ENCODE data around the gene SUSD2.
"Not testable (repeated sequence)": the region's sequence is repeated elsewhere in the genome, so short reads cannot be mapped to it uniquely, and the experiment has no call there.

Gene SUSD2

GRCh38 chr22:24210409-24210808, 29.1 kb downstream of the SUSD2 start:
- in situ Hi-C loops (cut with HindIII; ENCODE audit: low sequenced_read_pairs): not testable (repeated sequence)

DNA sequence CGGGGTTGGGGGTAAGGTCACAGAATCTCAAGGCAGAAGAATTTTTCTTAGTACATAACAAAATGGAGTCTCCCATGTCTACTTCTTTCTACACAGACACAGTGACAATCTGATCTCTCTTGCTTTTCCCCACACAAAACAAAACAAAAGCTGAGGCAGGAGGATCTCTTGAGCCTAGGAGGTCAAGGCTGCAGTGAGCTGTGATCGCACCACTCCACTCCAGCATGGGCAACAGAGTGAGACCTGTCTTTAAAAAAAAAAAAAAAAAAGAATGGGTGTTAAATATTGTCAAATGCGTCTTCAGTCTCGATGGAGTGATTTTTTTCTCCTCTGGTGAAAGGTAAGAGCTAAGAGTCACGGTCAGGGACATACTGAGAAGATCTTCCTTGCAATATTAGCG, 30.4 kb downstream of the SUSD2 start:
- in situ Hi-C loops (cut with HindIII; ENCODE audit: low sequenced_read_pairs): not testable (repeated sequence)

- in situ Hi-C loops (cut with HindIII; ENCODE audit: low sequenced_read_pairs): not testable (repeated sequence)
Observed at GRCh38 chr22:24213111-24213510, 31.8 kb downstream of the SUSD2 start.

DNA sequence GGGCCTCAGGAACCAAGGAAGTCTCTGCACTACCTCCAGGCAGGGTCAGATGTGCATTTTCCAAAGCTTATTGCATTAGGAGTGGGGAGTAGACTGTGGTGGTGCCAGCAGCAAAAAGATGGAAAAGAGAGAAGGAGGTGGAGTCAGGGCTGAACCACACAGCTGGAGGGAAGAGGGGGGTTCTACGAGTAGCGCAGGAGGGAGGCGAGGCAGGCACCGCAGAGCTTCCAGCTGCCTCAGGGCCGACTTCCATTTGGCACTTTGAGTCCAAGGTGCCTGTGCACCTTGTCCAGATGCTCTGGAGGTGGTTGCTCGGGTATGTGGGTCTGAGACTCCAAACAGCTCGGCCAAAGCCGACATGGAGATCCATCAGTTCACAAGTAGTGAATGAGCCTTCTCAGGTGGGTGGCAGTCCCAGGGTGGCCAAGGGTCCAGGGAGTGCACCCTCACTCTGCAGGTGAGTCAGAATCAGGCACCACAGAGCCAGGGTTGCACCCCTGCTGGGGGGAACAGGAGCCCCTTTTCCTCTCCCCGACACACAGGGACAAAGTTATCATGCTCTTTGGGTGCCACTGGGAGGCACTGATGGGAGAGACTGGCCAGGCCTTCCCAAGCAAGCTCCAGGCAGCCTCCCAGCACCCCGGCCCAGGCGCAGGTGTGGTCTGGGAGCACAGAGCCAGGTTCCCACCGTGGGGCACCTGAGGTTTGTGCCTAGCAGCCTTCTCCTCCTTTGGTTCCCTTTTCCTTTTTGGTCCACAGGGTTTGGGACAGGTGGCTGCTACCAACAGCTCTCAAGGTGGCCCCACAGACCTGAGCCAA, 33.4 kb downstream of the SUSD2 start:
- in situ Hi-C loops (cut with HindIII; ENCODE audit: low sequenced_read_pairs): no loop called here

DNA sequence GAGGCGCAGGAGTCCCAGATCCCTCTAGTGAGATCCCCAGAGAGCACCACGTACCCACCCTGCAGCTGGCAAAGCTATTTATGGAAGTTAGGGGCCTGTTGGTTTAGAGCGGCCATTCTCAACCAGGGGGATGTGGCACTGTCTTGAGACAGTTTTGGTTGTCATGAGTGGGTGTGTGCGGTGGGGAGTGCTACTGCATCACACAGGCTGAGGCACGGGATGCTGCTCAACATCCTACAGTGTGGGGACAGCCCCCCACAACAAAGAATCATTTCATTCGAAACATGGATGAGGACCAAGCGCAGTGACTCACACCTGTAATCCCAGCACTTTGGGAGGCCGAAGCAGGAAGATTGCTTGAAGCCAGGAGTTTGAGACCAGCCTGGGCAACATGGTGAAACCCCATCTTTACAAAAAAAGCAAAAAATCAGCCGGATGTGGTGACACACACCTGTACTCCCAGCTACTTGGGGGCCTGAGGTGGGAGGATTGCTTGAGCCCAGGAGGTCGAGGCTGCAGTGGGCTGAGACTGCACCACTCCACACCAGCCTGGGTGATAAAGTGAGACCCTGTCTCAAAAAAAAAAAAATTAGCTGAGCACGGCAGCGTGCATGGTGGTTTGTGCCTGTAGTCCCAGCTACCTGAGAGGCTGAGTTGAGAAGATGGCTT, 35.4 kb downstream of the SUSD2 start:
- in situ Hi-C loops (cut with HindIII; ENCODE audit: low sequenced_read_pairs): no loop called here

GRCh38 chr22:24217384-24217783, 36.1 kb downstream of the SUSD2 start:
- in situ Hi-C loops (cut with HindIII; ENCODE audit: low sequenced_read_pairs): no loop called here

DNA sequence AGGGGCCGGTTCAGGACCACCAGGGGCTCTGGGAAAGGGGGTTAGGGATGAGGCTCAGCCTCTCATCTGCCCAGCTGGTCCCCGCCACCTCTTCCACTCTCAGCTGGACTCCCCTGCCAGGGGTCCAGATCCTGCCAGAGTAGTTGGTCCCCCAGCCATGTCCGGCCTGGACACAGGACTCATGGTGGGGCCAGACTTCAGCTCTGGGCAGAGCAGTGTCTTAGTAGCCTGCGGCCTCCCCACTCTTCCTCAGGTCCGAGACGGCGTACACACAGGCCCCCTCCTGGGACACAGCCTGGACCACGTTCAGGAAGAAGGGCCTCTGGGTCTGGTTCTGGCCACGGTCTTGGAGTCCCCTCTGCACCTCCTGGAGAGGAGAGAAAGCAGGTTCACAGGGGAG, 38.5 kb downstream of the SUSD2 start:
- in situ Hi-C loops (cut with HindIII; ENCODE audit: low sequenced_read_pairs): no loop called here

- in situ Hi-C loops (cut with HindIII; ENCODE audit: low sequenced_read_pairs): no loop called here
Observed at GRCh38 chr22:24224468-24224867, 43.2 kb downstream of the SUSD2 start.

DNA sequence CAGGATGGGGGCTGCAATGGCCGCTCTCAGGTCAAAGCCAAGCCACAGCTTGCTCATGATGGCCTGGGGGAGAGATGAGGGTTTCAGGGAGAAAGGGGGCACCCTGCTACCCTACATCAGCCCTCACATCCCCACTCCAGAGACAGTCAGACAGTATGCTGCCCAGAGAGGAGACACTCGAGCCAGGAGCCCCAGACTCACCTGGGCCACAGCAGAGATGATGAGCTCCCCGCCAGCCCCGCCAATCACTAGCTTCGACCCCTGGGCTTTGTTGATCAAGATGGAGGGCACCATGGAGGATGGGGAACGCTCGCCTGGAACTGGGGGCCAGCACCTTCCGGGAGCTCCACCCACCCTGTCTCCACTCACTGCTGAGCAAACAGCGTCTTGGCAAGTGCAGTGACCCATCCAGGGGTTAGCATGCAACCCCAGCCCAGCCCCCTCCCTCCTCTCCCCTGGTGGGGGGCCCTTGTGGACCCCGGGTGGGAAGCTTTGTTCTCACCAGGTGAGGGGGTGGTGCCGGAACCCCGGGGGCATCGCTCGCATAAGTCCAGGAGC, 43.8 kb downstream of the SUSD2 start:
- in situ Hi-C loops (cut with HindIII; ENCODE audit: low sequenced_read_pairs): no loop called here

GRCh38 chr22:24225951-24226350, 44.7 kb downstream of the SUSD2 start:
- in situ Hi-C loops (cut with HindIII; ENCODE audit: low sequenced_read_pairs): no loop called here

- in situ Hi-C loops (cut with HindIII; ENCODE audit: low sequenced_read_pairs): no loop called here
Observed at GRCh38 chr22:24230911-24231656, 49.8 kb downstream of the SUSD2 start.

DNA sequence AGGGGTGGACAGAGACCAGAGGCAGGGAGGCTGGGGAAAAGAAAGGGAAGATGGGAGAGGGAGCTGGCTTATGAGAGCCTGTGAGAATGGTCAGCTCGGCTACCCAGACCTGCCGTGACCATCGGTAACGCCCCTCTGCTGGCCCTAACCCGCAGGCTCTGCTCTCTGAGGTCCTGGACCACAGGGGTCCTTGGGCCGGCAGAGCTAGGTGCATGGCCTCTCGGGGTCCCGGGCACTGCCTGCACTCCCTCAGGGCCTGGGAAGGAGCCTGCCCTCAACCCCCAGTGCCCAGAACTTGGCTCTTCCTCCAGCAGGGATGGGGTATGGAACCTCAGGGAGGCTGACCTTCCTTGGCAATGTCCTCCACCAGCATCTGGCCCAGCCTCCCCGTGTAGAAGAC, 50.4 kb downstream of the SUSD2 start:
- in situ Hi-C loops (cut with HindIII; ENCODE audit: low sequenced_read_pairs): no loop called here

DNA sequence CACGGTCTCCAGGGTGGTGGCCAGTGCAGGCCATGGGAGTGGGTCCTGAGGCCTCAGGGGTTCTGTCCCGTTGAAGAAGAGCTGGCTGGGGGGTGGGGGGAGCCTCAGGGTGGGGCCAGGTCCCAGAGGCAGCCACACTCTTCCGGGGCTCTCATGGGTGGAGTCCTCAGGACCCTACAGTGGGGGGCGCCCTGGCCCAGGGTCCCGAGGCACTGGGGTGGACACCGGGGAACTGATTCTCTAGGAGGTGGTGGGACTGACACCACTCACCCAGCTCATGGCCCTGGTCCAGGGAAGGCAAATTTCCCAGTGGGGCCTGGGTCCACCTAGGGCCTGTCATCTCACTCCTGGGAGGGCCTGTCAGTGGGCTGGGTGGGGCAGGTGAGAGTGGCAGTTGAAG, 50.8 kb downstream of the SUSD2 start:
- in situ Hi-C loops (cut with HindIII; ENCODE audit: low sequenced_read_pairs): no loop called here

- in situ Hi-C loops (cut with HindIII; ENCODE audit: low sequenced_read_pairs): no loop called here
Observed at GRCh38 chr22:24232725-24233124, 51.4 kb downstream of the SUSD2 start.

DNA sequence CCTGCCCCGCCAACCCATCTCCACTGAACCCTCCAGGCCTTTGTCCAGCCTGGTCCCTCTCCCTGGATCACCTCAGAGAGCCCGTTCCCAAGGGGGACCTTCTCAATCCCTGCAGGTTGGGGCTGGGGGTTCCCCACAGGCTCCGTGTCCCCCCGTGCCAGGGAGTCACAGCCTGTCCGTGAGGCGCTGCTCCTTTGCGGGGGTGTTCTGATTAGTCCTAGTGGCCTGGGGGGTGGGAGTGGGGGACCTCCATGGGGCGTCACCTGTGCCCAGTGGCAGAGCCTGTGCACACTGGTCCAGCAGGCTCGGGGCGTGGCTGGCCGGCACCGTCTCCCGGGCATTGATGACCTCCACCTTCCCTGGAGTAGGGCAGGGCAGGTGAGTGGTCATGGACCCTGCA, 51.9 kb downstream of the SUSD2 start:
- in situ Hi-C loops (cut with HindIII; ENCODE audit: low sequenced_read_pairs): no loop called here

GRCh38 chr22:24233816-24234215, 52.5 kb downstream of the SUSD2 start:
- in situ Hi-C loops (cut with HindIII; ENCODE audit: low sequenced_read_pairs): no loop called here

DNA sequence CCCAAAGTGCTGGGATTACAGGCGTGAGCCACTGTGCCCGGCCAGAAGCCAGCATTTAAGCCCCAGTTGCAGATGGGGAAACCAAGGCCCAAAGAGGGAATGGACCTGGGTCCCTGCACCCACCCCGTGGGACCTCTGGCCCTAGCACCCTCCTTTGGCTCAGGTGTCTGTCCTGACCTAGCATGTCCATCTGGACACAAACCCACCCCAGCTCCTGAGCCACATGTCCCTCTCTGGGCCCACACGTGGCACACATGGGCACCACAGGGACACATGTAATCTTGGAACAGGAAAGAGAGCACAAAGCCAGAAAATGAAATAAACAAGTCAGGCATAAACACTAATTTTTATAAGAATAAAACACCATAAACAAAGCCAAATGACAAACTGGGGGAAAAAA, 54.0 kb downstream of the SUSD2 start:
- in situ Hi-C loops (cut with HindIII; ENCODE audit: low sequenced_read_pairs): no loop called here

GRCh38 chr22:24236656-24237055, 55.4 kb downstream of the SUSD2 start:
- in situ Hi-C loops (cut with HindIII; ENCODE audit: low sequenced_read_pairs): no loop called here

DNA sequence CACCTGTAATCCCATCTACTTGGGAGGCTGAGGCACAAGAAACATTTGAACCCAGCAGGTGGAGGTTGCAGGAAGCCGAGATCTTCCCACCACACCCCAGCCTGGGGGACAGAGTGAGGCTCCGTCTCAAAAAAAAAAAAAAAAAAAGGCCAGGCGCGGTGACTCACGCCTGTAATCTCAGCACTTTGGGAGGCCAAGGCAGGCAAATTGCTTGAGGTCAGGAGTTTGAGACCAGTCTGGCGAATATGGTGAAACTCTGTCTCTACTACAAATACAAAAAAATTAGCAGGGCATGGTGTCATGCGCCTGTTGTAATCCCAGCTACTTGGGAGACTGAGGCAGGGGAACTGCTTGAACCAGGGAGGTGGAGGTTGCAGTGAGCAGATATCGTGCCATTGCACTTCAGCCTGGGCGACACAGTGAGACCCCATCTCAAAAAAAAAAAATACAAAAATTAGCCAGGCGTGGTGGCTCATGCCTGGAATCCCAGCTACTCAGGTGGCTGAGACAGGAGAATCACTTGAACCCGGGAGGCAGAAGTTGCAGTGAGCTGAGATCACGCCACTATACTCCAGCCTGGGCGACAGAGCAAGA, 56.9 kb downstream of the SUSD2 start:
- in situ Hi-C loops (cut with HindIII; ENCODE audit: low sequenced_read_pairs): not testable (repeated sequence)
